NB4 (cell line): ENCODE measurements around the gene KLHL41.

Experiments
- CTCF ChIP-seq: IDR thresholded peaks from one replicate; pipeline ENCODE4 v1.5.1; 2012; ENCODE audit warnings: low read depth, low read length
- MAX ChIP-seq: IDR thresholded peaks from 2 replicates; pipeline ENCODE4 v1.6.1; 2011; ENCODE audit warnings: low read depth, low read length
- MYC ChIP-seq: IDR thresholded peaks from 2 replicates; pipeline ENCODE4 v1.6.1; 2011; ENCODE audit warnings: low read depth, low read length
- POLR2A ChIP-seq: IDR thresholded peaks from 2 replicates; pipeline ENCODE4 v1.6.1; 2011; ENCODE audit warnings: mild to moderate bottlenecking; ENCODE audit not compliant: insufficient read length; ENCODE audit errors: extremely low read depth

GRCh38 chr2:169464882-169465281 is 44.6 kb upstream of the KLHL41 start:
- TF ChIP-seq POLR2A (no peak), CTCF (no peak), MYC (no peak), MAX (no peak)
